Effector memory CD8-positive, alpha-beta T cell (primary cell): ENCODE results near the gene CDCA8.
A peak's percentile ranks its signal among the peaks of the same experiment; 100 is the strongest.

Experiments
- ATAC-seq: fragments of 150-1000 bp; cut with Tn5 transposase; replicated peaks from 2 replicates; pipeline ENCODE4 v1.10.0; 2021; ENCODE audit warnings: mild to moderate bottlenecking, moderate library complexity
- DNase-seq, 3 experiments: peaks; one replicate each; pipeline ENCODE4 v3.0.0; 2021
- H3K27ac Mint-ChIP-seq, 2 donors: one replicate each; pipeline ENCODE4 v1.8.0; 2022; ENCODE audit warnings: mild to moderate bottlenecking in 2 of 2, mixed read lengths in 2 of 2, moderate library complexity in 2 of 2
- H3K27me3 Mint-ChIP-seq, 2 donors: one replicate each; pipeline ENCODE4 v1.8.0; 2022; ENCODE audit warnings: mixed read lengths in 2 of 2
- H3K36me3 Mint-ChIP-seq: one replicate; pipeline ENCODE4 v1.8.0; 2022; ENCODE audit warnings: mild to moderate bottlenecking, moderate library complexity, mixed read lengths; ENCODE audit not compliant: insufficient read depth
- H3K4me1 Mint-ChIP-seq, 2 donors: one replicate each; pipeline ENCODE4 v1.8.0; 2022; ENCODE audit warnings: low read depth in 2 of 2, mixed read lengths in 2 of 2
- H3K4me3 Mint-ChIP-seq, 2 donors: one replicate each; pipeline ENCODE4 v1.8.0; 2022; ENCODE audit warnings: mild to moderate bottlenecking in 2 of 2, mixed read lengths in 2 of 2, moderate library complexity in 2 of 2
- H3K9me3 Mint-ChIP-seq, 2 donors: one replicate each; pipeline ENCODE4 v1.8.0; 2022; ENCODE audit warnings: mixed read lengths in 2 of 2
- total RNA-seq, 9 experiments: gene quantifications; one replicate each; lab custom pipeline; 2026; lab: John Stamatoyannopoulos, UW

The CDCA8 gene
- total RNA-seq, result 1.6 to 4.9 (median 2.6) reads per million in 9 experiments

DNA sequence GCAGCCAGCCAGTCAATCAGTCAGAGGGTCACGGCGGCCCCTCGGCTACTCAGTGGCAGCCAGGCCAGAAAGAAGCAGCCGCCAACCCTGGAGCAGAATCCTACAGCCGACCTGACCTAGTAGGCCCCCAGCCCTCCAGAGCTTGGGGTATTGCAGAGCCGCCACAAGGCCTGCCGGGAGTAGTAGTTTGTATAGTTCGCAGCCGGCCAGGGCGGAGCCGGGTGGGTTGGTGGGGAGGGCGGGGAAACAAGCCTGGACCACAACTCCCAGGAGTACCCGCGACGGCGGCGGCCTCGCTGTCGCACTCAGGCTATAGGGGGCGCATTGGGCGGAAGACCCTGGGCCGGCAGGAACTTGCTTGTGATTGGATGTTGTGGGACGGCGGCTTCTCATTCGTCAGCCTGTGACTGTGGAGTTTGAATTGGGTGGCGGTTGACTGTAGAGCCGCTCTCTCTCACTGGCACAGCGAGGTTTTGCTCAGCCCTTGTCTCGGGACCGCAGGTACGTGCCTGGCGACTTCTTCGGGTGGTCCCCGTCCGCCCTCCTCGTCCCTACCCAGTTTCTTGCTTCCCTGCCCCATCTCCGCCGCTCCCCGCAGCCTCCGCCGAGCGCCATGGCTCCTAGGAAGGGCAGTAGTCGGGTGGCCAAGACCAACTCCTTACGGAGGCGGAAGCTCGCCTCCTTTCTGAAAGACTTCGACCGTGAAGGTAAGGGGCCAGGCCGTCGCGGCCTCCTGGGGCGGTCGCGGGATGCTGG lies at the start of gene CDCA8:
CDCA8 (plus strand) TSS at position 439 of the 756 bp plus-strand sequence; CDS start at position 614, 175 bp downstream.
- Mint-ChIP-seq H3K27ac (peak within 1 kb of the TSS; percentile 79 to 89), H3K36me3 (peaks cover 25% of the 10 kb centered on the region), H3K9me3 (no peaks in the 10 kb centered on the region), H3K4me1 (peaks cover 33 to 34% of the 10 kb centered on the region in 2 donors), H3K27me3 (no peaks in the 10 kb centered on the region), H3K4me3 (peak within 1 kb of the TSS; percentile 97)
- ATAC-seq (peak; percentile 84), DNase-seq (peak; percentile 97 to 98 (median 98))

DNA sequence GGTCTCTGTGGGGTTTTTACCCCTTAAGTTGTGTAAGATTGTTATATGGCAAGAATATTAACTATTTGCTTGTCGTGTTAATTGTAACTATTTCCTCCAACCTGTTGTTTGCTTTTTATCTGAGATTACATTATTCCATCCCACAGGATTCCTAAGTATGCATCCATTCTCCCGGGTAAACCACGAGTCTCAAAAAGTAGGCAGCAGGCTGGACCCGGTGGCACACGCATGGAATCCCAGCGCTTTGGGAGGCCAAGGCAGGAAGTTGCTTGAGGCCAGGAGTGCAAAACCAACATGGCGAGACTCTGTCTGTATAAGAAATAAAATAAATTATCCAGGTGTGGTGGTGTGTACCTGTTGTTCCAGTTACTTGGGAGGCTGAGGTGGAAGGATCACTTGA lies 45.0 kb upstream of the CDCA8 start:
- Mint-ChIP-seq H3K27me3 (peaks cover 18 to 47% of the 10 kb centered on the region in 2 donors), H3K4me3 (no peak overlapping the region), H3K9me3 (no peaks in the 10 kb centered on the region), H3K27ac (no peak overlapping the region), H3K4me1 (peaks cover 0 to 2% of the 10 kb centered on the region in 2 donors), H3K36me3 (no peaks in the 10 kb centered on the region)
- no peak for DNase-seq
- ATAC-seq, result no peak

DNA sequence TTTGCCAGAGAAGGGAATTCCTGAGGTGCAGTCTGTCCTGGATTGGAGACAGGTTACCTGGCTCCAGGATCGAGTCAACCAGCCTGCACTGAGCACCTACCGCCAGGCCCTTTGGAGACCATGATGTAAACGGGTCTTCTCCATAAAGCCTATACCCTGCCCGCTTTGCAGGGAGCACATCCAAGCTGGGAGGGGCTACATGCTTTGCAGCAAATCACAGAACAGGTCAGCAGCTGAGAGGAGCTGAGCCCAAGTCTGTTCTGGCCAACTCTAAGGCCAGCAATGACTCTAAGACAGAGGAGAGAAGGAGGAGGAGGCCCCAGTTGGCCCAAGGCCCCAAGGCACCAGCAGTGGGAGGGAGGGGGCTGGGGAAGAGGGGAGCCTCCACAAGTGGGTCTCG lies 42.1 kb upstream of the CDCA8 start:
- ATAC-seq, result no peak
- Mint-ChIP-seq H3K36me3 (no peaks in the 10 kb centered on the region), H3K27me3 (peaks cover 4 to 32% of the 10 kb centered on the region in 2 donors), H3K4me3 (no peak overlapping the region), H3K4me1 (peaks cover 0 to 2% of the 10 kb centered on the region in 2 donors), H3K9me3 (no peaks in the 10 kb centered on the region), H3K27ac (no peak overlapping the region)
- DNase-seq, result no peak

DNA sequence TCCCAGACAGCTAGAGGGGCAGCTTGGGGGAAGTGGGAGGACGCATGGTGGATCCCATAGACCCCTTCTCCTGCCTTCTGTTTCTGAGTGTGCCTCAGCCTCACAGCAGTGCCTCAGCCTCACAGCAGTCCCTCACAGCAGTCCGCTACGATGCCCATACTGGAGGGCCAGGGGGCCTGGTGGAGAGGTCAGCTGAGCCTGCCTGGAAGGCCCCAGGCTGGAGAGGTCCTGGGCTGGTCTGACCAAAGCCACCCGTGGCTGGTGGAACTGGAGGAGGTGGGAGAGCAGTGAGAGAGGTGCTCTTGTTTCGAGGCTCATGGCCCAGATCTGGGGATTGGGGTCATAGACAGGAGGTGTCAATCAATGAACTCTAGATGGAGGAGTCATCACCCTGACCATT lies 41.6 kb upstream of the CDCA8 start:
- Mint-ChIP-seq H3K27ac (no peak overlapping the region), H3K4me1 (peaks cover 0 to 2% of the 10 kb centered on the region in 2 donors)
- no peak for ATAC-seq

DNA sequence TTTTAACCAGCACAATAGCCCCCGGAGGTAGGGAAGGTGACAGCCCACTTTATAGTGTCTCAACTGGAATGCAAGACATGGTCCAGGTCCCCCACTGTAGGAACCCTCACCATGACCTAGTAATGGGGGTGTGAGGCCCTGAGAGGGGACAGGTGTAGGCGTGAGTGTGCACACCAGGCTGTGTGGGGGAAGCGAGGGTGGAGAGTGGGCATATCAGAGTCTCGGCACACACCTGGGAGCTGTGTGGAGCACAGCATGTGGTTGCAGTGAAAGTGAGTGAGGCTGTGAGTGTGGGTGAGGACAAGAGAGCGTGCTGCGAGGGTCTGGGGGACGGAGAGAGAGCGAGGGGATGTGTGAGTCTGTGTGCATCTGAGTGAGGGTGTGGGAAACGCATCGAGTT lies 40.5 kb upstream of the CDCA8 start:
- H3K36me3 Mint-ChIP-seq, result no peaks in the 10 kb centered on the region
- no peak overlapping the region for H3K27ac Mint-ChIP-seq
- ATAC-seq (no peak), DNase-seq (no peak)
- H3K4me1 Mint-ChIP-seq, result peaks cover 0 to 2% of the 10 kb centered on the region in 2 donors
- H3K27me3 Mint-ChIP-seq, result peaks cover 8 to 39% of the 10 kb centered on the region in 2 donors
- no peaks in the 10 kb centered on the region for H3K9me3 Mint-ChIP-seq
- H3K4me3 Mint-ChIP-seq, result no peak overlapping the region

More for the DNA sequence above, 41.6 kb upstream of the CDCA8 start:
- Mint-ChIP-seq H3K9me3 (no peaks in the 10 kb centered on the region), H3K36me3 (no peaks in the 10 kb centered on the region), H3K27me3 (peaks cover 4 to 32% of the 10 kb centered on the region in 2 donors), H3K4me3 (no peak overlapping the region)
- DNase-seq, result no peak

DNA sequence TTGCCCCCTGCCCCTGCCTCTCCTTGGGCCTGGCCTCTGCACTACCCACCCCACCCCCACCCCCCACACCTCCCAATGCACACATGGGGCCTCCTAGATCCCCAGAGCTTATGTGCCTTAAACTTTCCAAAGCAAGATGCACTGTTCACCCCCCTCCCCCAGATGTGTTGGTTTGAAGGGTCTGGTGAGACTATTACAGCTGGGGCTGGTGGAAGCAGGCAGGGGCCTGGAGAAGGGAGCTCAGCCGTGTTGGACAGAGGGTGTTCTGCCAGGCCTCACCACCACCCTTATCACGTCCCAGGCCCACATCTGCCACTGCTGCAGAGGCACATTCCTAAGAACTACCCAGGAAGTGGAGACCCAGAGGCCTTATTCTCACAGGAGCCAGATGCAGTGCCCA lies 39.3 kb upstream of the CDCA8 start:
- no peaks in the 10 kb centered on the region for H3K9me3 Mint-ChIP-seq
- ATAC-seq, result no peak
- peaks cover 0 to 2% of the 10 kb centered on the region in 2 donors for H3K4me1 Mint-ChIP-seq
- no peak overlapping the region for H3K27ac Mint-ChIP-seq
- H3K27me3 Mint-ChIP-seq, result peaks cover 9 to 50% of the 10 kb centered on the region in 2 donors
- H3K4me3 Mint-ChIP-seq, result no peak overlapping the region
- no peak for DNase-seq
- H3K36me3 Mint-ChIP-seq, result no peaks in the 10 kb centered on the region

DNA sequence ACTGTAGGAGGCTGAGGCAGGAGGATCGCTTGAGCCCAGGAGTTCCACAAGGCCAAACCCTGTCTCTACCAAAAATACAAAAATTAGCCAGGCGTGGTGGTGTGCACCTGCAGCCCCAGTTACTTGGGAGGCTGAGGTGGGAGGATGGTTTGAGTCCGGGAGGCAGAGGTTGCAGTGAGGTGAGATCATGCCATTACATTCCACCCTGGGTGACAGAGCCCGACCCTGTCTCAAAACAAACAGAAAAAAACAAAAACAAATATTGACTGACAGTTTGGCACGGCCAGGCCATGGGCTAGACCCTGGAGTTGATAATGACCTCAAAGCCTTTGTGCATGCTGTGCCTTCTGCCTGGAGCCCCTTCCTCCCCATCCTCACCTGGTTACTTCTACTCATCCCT lies 38.4 kb upstream of the CDCA8 start:
- no peaks in the 10 kb centered on the region for H3K36me3 Mint-ChIP-seq
- no peak overlapping the region for H3K4me3 Mint-ChIP-seq
- peaks cover 0 to 2% of the 10 kb centered on the region in 2 donors for H3K4me1 Mint-ChIP-seq
- H3K27me3 Mint-ChIP-seq, result peaks cover 5 to 48% of the 10 kb centered on the region in 2 donors
- ATAC-seq, result no peak
- H3K27ac Mint-ChIP-seq, result no peak overlapping the region
- H3K9me3 Mint-ChIP-seq, result no peaks in the 10 kb centered on the region
- no peak for DNase-seq

DNA sequence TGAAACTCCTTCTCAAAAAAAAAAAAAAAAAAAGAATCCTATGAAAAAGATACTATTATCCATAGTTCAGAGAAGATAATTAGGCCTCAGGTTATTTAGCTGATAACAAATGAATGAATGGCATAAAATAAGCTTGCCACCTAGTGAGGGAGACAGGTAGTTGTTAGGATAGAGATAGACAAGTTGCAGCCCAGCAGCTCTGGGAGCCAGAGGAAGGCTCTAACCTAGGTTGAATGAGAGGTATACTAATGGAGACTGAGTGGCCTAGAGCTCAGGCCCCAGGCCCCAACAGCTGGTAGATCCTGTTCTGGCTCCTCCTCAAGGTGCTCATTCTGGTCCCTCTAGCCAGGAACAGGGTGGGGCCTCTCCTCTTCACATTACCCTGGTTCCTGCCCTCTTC lies 37.0 kb upstream of the CDCA8 start:
- H3K27me3 Mint-ChIP-seq, result peaks cover 12 to 44% of the 10 kb centered on the region in 2 donors
- no peak overlapping the region for H3K27ac Mint-ChIP-seq
- DNase-seq (no peak), ATAC-seq (no peak)
- H3K4me3 Mint-ChIP-seq, result no peak overlapping the region
- no peaks in the 10 kb centered on the region for H3K9me3 Mint-ChIP-seq
- peaks cover 0 to 2% of the 10 kb centered on the region in 2 donors for H3K4me1 Mint-ChIP-seq
- H3K36me3 Mint-ChIP-seq, result no peaks in the 10 kb centered on the region

DNA sequence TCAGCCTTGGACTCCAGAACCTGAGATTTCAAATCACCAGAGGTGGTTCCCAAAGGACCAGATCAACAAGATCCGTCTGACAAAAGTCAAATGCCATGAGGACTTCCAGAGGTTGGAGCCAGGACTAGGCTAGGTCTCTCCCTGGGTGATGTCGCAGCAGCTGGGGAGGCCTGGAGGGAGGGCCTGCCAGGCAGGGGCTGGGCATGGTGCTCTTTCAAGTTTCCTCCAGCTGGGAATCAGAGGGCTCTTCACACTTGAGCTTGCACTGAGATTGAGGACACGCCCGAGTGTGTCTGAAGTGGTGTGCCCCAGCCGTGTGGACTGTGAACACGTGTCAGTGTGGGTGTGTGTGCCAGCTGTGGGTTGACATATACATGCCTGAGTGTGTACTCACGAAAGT lies 36.3 kb upstream of the CDCA8 start:
- peaks cover 16 to 49% of the 10 kb centered on the region in 2 donors for H3K27me3 Mint-ChIP-seq
- ATAC-seq (no peak), DNase-seq (no peak)
- H3K36me3 Mint-ChIP-seq, result no peaks in the 10 kb centered on the region
- H3K27ac Mint-ChIP-seq, result no peak overlapping the region
- H3K4me1 Mint-ChIP-seq, result peaks cover 0 to 2% of the 10 kb centered on the region in 2 donors
- H3K4me3 Mint-ChIP-seq, result no peak overlapping the region
- no peaks in the 10 kb centered on the region for H3K9me3 Mint-ChIP-seq

DNA sequence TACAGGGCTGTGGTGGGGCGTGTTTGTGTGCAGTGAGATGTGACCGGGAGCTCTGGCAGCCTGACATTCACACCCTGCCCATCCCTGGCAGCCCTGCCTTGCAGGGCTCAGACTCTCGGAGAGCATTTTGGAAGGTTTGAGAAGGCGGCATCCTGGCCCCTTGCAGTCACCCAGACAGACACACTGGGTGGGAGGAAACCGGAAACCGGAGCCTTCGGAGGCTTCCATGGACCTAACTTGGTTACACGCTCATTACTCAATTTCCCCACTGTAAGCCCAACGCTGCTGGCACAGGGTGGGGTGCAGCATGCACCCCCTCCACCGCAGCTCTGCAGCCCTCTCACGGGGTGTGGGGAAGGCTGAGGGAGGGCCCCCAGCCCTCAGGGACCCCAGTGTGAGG lies 35.4 kb upstream of the CDCA8 start:
- no peaks in the 10 kb centered on the region for H3K9me3 Mint-ChIP-seq
- H3K4me1 Mint-ChIP-seq, result peaks cover 0 to 2% of the 10 kb centered on the region in 2 donors
- no peaks in the 10 kb centered on the region for H3K36me3 Mint-ChIP-seq
- no peak for DNase-seq
- peaks cover 16 to 52% of the 10 kb centered on the region in 2 donors for H3K27me3 Mint-ChIP-seq
- no peak overlapping the region for H3K27ac Mint-ChIP-seq
- ATAC-seq, result no peak
- H3K4me3 Mint-ChIP-seq, result no peak overlapping the region

DNA sequence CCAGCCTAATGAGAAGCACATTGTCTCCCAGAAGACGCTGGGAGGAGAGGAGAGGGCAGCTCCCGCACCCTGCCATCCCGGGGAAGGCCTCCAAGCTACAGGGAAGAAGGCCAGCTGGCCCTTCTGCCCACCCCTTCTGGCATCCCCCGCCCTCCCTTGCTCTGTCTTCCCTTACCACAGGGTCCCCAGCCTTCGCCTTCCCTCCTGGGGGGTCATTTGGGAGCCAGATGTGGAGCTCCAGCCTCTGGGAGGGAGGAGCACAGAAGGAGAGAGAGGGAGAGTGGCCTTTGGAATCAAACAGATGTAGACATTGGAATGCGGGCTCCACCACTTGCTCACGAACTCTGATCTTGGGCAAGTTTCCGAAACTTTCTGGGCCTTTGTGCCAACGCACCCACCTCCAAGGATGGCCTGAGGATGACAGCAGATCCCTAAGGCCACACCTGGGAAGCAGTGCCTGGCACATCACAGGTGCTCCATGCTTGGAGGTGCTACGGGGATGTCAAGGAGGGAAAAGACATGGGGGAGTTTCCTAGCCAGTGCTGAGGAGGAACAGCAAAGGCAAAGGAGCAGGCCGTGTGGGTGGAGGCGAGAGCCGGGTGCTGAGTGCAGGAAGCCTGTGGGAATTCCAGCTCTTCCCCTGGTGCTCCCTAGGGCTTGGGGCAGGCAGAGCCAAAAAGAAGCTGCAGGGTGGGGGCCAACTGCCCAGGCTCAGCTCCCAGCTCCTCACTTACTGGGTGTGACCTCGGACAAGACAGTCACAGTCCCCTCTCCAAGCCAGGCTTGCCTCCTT lies 34.5 kb upstream of the CDCA8 start:
- Mint-ChIP-seq H3K9me3 (no peaks in the 10 kb centered on the region), H3K4me1 (no peaks in the 10 kb centered on the region), H3K4me3 (no peak overlapping the region), H3K27ac (no peak overlapping the region), H3K36me3 (no peaks in the 10 kb centered on the region), H3K27me3 (peaks cover 16 to 55% of the 10 kb centered on the region in 2 donors)
- DNase-seq (no peak), ATAC-seq (no peak)

DNA sequence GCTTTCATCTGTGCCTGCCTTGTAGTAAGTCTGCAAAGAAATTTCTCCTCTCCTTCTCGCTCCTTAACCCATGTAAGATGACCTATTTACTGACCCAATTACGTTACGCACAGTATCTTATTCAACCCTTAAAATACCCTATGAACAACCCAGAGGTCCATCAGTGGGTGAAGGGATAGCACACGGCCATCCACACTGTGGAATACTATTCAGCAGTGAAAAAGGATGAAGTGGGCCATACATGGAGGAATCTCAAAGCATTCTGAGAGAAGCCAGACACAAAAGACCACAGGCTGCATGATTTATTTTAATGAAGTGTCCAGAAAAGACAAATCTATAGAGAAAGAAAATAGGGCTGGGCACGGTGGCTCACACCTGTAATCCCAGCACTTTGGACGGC lies 33.8 kb upstream of the CDCA8 start:
- Mint-ChIP-seq H3K27ac (no peak overlapping the region), H3K27me3 (peaks cover 16 to 55% of the 10 kb centered on the region in 2 donors), H3K9me3 (no peaks in the 10 kb centered on the region), H3K4me1 (no peaks in the 10 kb centered on the region), H3K4me3 (no peak overlapping the region), H3K36me3 (no peaks in the 10 kb centered on the region)
- no peak for ATAC-seq
- DNase-seq, result no peak

DNA sequence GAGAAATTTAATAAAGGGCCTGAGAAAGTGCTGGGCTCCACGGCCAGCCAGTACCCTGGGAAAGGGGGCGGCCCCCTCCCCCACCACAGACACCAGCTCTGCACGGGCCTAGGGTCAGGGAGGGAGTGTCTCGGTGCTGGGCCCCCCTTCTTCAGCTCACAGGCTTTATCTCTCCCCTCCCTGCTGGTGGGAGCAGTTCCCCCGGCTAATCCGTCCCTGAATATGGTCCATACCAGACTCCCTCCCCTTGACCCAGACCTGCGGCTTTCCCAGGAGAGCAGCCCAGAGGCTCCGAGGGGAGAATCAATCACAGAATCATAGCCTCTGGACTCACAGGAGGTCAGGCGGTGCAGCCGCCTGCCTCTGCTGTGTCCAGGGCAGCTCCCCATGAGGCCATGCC lies 31.7 kb upstream of the CDCA8 start:
- Mint-ChIP-seq H3K4me1 (no peaks in the 10 kb centered on the region), H3K9me3 (no peaks in the 10 kb centered on the region), H3K36me3 (no peaks in the 10 kb centered on the region), H3K4me3 (no peak overlapping the region), H3K27ac (peak overlapping the region in 1 of 2 donors; percentile 51), H3K27me3 (peaks cover 16 to 60% of the 10 kb centered on the region in 2 donors)
- DNase-seq, result no peak
- no peak for ATAC-seq

DNA sequence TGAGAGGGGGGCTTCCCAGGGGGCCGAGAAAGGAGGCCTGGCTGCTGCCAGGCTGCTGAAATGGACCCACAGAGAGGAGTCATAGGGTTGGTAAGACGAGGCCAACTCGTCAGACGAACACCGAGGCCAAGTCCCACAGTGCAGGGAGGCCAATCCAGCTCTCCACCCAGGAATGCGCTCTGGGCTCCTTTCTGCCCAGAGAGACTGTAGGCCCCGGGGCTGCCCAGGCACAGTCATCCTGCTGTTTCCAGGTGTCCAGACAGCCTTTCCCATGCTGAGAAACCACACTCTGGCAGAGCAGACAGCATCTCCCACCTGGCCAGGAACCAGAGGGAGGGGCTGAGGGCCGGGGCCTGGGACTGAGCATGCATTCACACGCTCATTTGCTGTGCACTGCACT lies 30.9 kb upstream of the CDCA8 start:
- Mint-ChIP-seq H3K36me3 (no peaks in the 10 kb centered on the region), H3K4me1 (no peaks in the 10 kb centered on the region)
- no peak for ATAC-seq

More for the DNA sequence above, 30.9 kb upstream of the CDCA8 start:
- Mint-ChIP-seq H3K27me3 (peaks cover 16 to 60% of the 10 kb centered on the region in 2 donors), H3K4me3 (no peak overlapping the region), H3K27ac (no peak overlapping the region), H3K9me3 (no peaks in the 10 kb centered on the region)
- DNase-seq, result no peak
